Measurements from ENCODE around the gene C4orf50. TPM values are rescaled to one million over a fixed set of nuclear protein-coding genes. Genes with fewer than 3 reads are reported as not detected.

Gene C4orf50
- polyA plus RNA-seq, 1 donor from 2014 or later, result 1.6 TPM

GRCh38 chr4:5878359-5878758 lies 139.9 kb downstream of the C4orf50 start:
- peaks cover 76% of the 10 kb centered on the region for H4K20me1 ChIP-seq (ENCODE audit: insufficient read depth)
- peaks cover 98% of the 10 kb centered on the region for H3K79me2 ChIP-seq (replicated peaks; ENCODE audit: insufficient read depth, low read length)

GRCh38 chr4:5877392-5877791 lies 140.8 kb downstream of the C4orf50 start:
- Histone ChIP-seq H2AFZ (ENCODE audit: low read depth, low read length) (no peak overlapping the region), H3K9me3 (ENCODE audit: low read length) (no peaks in the 10 kb centered on the region), H3K9me2 (ENCODE audit: insufficient read depth, low read length) (no peaks in the 10 kb centered on the region), H3K27ac (ENCODE audit: low read length) (peak overlapping the region; percentile 60), H3K4me3 (ENCODE audit: low read length) (peak overlapping the region; percentile 57), H3K79me2 (replicated peaks; ENCODE audit: insufficient read depth, low read length) (peaks cover 99% of the 10 kb centered on the region), H3K27me3 (ENCODE audit: insufficient read depth, low read depth, low read length) (no peaks in the 10 kb centered on the region), H3F3A (ENCODE audit: insufficient read depth, low read length, poor library complexity, severe bottlenecking) (peaks cover 6% of the 10 kb centered on the region), H3K36me3 (ENCODE audit: insufficient read depth, low read length) (peaks cover 7% of the 10 kb centered on the region), H3K9ac (ENCODE audit: low read length) (peak overlapping the region; percentile 36), H3K4me2 (ENCODE audit: low read length) (peak overlapping the region; percentile 40), H4K20me1 (ENCODE audit: insufficient read depth) (peaks cover 75% of the 10 kb centered on the region)
- TF ChIP-seq MXI1 (conservative IDR thresholded peaks at IDR 0.05; ENCODE audit: poor library complexity, severe bottlenecking), result peak; percentile 8
- TF ChIP-seq, protein P1, sequence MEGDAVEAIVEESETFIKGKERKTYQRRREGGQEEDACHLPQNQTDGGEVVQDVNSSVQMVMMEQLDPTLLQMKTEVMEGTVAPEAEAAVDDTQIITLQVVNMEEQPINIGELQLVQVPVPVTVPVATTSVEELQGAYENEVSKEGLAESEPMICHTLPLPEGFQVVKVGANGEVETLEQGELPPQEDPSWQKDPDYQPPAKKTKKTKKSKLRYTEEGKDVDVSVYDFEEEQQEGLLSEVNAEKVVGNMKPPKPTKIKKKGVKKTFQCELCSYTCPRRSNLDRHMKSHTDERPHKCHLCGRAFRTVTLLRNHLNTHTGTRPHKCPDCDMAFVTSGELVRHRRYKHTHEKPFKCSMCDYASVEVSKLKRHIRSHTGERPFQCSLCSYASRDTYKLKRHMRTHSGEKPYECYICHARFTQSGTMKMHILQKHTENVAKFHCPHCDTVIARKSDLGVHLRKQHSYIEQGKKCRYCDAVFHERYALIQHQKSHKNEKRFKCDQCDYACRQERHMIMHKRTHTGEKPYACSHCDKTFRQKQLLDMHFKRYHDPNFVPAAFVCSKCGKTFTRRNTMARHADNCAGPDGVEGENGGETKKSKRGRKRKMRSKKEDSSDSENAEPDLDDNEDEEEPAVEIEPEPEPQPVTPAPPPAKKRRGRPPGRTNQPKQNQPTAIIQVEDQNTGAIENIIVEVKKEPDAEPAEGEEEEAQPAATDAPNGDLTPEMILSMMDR (IDR thresholded peaks at IDR 0.05; ENCODE audit: poor library complexity, severe bottlenecking), result no peak

More at GRCh38 chr4:5878359-5878758, 139.9 kb downstream of the C4orf50 start:
- H3K9ac ChIP-seq (ENCODE audit: low read length), result peak overlapping the region; percentile 36
- no peak for TF ChIP-seq EZH2 (IDR thresholded peaks at IDR 0.05; ENCODE audit: borderline replicate concordance, insufficient read depth, low read length, poor library complexity, severe bottlenecking)
- TF ChIP-seq TAF1 (IDR thresholded peaks at IDR 0.05; ENCODE audit: low read depth), result no peak
- TF ChIP-seq POLR2AphosphoS5 (IDR thresholded peaks at IDR 0.05), result no peak
- TF ChIP-seq, protein P1 (IDR thresholded peaks at IDR 0.05; ENCODE audit: poor library complexity, severe bottlenecking), result no peak
- TF ChIP-seq RAD21 (conservative IDR thresholded peaks at IDR 0.05), result no peak
- TF ChIP-seq SMC3 (conservative IDR thresholded peaks at IDR 0.05; ENCODE audit: poor library complexity), result no peak
- H3K9me3 ChIP-seq (ENCODE audit: low read length), result no peaks in the 10 kb centered on the region
- peak overlapping the region; percentile 57 for H3K4me3 ChIP-seq (ENCODE audit: low read length)
- H3K36me3 ChIP-seq (ENCODE audit: insufficient read depth, low read length), result no peaks in the 10 kb centered on the region
- H2AFZ ChIP-seq (ENCODE audit: low read depth, low read length), result no peak overlapping the region
- H3K27me3 ChIP-seq (ENCODE audit: insufficient read depth, low read depth, low read length), result no peaks in the 10 kb centered on the region
- no peaks in the 10 kb centered on the region for H3K9me2 ChIP-seq (ENCODE audit: insufficient read depth, low read length)
- H3K4me2 ChIP-seq (ENCODE audit: low read length), result no peak overlapping the region
- H3F3A ChIP-seq (ENCODE audit: insufficient read depth, low read length, poor library complexity, severe bottlenecking), result peaks cover 6% of the 10 kb centered on the region
- peak overlapping the region; percentile 60 for H3K27ac ChIP-seq (ENCODE audit: low read length)

DNA sequence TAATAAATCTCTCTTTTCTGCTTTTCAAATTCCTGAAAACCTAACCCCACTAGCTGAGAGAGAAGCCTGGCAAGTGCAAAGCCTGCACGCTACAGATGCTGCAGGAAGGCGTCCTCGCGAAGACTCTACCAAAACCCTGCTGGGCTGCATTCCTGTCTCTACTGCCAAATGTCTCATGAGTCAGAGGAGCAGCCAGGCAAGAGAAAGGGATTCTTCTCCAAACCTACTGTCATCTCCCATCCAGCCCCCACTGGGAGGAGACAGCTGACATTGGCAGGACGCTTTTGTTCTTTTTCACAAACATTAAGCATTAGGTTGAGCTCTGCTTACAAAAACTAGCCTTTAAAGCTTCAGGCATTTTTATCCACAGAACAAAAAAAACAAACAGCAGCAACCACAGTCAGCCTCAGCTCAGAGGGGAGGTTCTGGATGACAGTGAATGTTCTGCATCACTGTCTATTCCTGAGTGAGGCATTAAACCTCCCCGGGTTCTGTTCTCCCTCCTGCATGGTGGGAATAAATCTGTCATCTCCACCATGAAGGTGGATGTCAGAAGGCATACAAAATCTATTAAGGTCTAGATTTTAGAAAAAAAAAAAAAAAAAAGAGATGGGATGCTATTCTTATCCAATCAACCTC lies 143.3 kb downstream of the C4orf50 start:
- Histone ChIP-seq H3K79me2 (replicated peaks; ENCODE audit: insufficient read depth, low read length) (peaks cover 99% of the 10 kb centered on the region), H3K36me3 (ENCODE audit: insufficient read depth, low read length) (peaks cover 11% of the 10 kb centered on the region), H3K9me3 (ENCODE audit: low read length) (no peaks in the 10 kb centered on the region), H3K4me3 (ENCODE audit: low read length) (peak overlapping the region; percentile 51), H3K4me2 (ENCODE audit: low read length) (peak overlapping the region; percentile 31), H2AFZ (ENCODE audit: low read depth, low read length) (no peak overlapping the region), H3K9me2 (ENCODE audit: insufficient read depth, low read length) (no peaks in the 10 kb centered on the region), H3K27me3 (ENCODE audit: insufficient read depth, low read depth, low read length) (no peaks in the 10 kb centered on the region), H3F3A (ENCODE audit: insufficient read depth, low read length, poor library complexity, severe bottlenecking) (peaks cover 6% of the 10 kb centered on the region), H4K20me1 (ENCODE audit: insufficient read depth) (peaks cover 60% of the 10 kb centered on the region), H3K9ac (ENCODE audit: low read length) (peak overlapping the region; percentile 39), H3K27ac (ENCODE audit: low read length) (peak overlapping the region; percentile 63)
- TF ChIP-seq MXI1 (conservative IDR thresholded peaks at IDR 0.05; ENCODE audit: poor library complexity, severe bottlenecking) (no peak), EZH2 (IDR thresholded peaks at IDR 0.05; ENCODE audit: borderline replicate concordance, insufficient read depth, low read length, poor library complexity, severe bottlenecking) (no peak), POLR2AphosphoS5 (IDR thresholded peaks at IDR 0.05) (no peak), SMC3 (conservative IDR thresholded peaks at IDR 0.05; ENCODE audit: poor library complexity) (peak; percentile 15), TAF1 (IDR thresholded peaks at IDR 0.05; ENCODE audit: low read depth) (no peak), RAD21 (conservative IDR thresholded peaks at IDR 0.05) (no peak), EP300 (conservative IDR thresholded peaks at IDR 0.05; ENCODE audit: poor library complexity, severe bottlenecking) (peak; percentile 37)
- TF ChIP-seq, protein P2, sequence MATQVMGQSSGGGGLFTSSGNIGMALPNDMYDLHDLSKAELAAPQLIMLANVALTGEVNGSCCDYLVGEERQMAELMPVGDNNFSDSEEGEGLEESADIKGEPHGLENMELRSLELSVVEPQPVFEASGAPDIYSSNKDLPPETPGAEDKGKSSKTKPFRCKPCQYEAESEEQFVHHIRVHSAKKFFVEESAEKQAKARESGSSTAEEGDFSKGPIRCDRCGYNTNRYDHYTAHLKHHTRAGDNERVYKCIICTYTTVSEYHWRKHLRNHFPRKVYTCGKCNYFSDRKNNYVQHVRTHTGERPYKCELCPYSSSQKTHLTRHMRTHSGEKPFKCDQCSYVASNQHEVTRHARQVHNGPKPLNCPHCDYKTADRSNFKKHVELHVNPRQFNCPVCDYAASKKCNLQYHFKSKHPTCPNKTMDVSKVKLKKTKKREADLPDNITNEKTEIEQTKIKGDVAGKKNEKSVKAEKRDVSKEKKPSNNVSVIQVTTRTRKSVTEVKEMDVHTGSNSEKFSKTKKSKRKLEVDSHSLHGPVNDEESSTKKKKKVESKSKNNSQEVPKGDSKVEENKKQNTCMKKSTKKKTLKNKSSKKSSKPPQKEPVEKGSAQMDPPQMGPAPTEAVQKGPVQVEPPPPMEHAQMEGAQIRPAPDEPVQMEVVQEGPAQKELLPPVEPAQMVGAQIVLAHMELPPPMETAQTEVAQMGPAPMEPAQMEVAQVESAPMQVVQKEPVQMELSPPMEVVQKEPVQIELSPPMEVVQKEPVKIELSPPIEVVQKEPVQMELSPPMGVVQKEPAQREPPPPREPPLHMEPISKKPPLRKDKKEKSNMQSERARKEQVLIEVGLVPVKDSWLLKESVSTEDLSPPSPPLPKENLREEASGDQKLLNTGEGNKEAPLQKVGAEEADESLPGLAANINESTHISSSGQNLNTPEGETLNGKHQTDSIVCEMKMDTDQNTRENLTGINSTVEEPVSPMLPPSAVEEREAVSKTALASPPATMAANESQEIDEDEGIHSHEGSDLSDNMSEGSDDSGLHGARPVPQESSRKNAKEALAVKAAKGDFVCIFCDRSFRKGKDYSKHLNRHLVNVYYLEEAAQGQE (IDR thresholded peaks at IDR 0.05; ENCODE audit: borderline replicate concordance), result no peak
- TF ChIP-seq, protein P1 (IDR thresholded peaks at IDR 0.05; ENCODE audit: poor library complexity, severe bottlenecking), result no peak
